ENCODE data around the gene HTR6.

GRCh38 chr1:19654886-19655717 is 9.6 kb upstream of the HTR6 start:
- no peak for TF ChIP-seq CTCF (IDR thresholded peaks at IDR 0.05)
- TF ChIP-seq POLR2A (IDR thresholded peaks at IDR 0.05; ENCODE audit: low read depth), result no peak

Measured in esophagus muscularis mucosa (tissue), 3 donors.